Duodenal mucosa (tissue), 2 donors: ENCODE measurements around the gene SLC31A1.

Experiments
- H3K27ac ChIP-seq: one replicate; pipeline ENCODE4 v1.7.0; 2013; ENCODE audit warnings: low read depth, low read length
- H3K27me3 ChIP-seq, 2 donors: one replicate each; pipeline ENCODE4 v1.7.0; 2013; ENCODE audit warnings: low read length in 2 of 2, control low read depth in 1 of 2; ENCODE audit not compliant: insufficient read depth in 2 of 2, control insufficient read depth in 1 of 2
- H3K36me3 ChIP-seq, 2 donors: one replicate each; pipeline ENCODE4 v1.7.0; 2013; ENCODE audit warnings: low read length in 2 of 2, control low read depth in 1 of 2; ENCODE audit not compliant: insufficient read depth in 2 of 2, control insufficient read depth in 1 of 2
- H3K4me1 ChIP-seq, 2 donors: one replicate each; pipeline ENCODE4 v1.7.0; 2013; ENCODE audit warnings: low read length in 2 of 2, control low read depth in 1 of 2; ENCODE audit not compliant: insufficient read depth in 2 of 2, control insufficient read depth in 1 of 2
- H3K4me3 ChIP-seq, 2 donors: one replicate each; pipeline ENCODE4 v1.7.0; 2013; ENCODE audit warnings: low read length in 2 of 2, low read depth in 1 of 2
- H3K9ac ChIP-seq, 2 donors: one replicate each; pipeline ENCODE4 v1.7.0; 2013; ENCODE audit warnings: low read length in 2 of 2, low read depth in 1 of 2
- H3K9me3 ChIP-seq, 2 donors: one replicate each; pipeline ENCODE4 v1.7.0; 2013; ENCODE audit warnings: low read length in 2 of 2, control low read depth in 1 of 2; ENCODE audit not compliant: control insufficient read depth in 1 of 2

Gene SLC31A1

DNA sequence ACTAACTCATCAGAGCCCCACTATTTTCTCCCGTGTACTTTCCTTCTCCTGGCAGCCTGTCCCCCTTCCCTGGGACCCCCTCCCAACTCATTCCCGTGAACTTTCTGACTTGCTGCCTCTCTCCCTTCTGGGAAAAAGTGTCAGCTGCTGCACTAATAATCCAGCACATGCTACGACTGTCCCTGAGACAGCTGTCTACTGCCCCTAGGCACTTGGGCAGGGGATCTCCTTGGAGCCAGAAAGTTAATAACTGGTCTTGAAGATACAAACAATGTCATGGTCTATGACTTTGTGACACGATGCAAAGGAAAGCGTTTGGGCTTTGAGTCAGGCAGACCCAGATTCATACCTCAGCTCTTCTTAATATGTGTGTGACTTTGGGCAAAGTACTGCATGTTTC is 91.9 kb downstream of the SLC31A1 start:
- Histone ChIP-seq H3K36me3 (no peaks in the 10 kb centered on the region), H3K27me3 (no peaks in the 10 kb centered on the region), H3K4me3 (no peak overlapping the region), H3K9ac (no peak overlapping the region), H3K4me1 (no peaks in the 10 kb centered on the region), H3K9me3 (no peaks in the 10 kb centered on the region), H3K27ac (no peak overlapping the region)
